CD8-positive, alpha-beta memory T cell (primary cell): Measurements from ENCODE around the gene AP1M2. TPM values are rescaled to one million over a fixed set of nuclear protein-coding genes. Genes with fewer than 3 reads are reported as not detected.
"Not testable (repeated sequence)": the region's sequence is repeated elsewhere in the genome, so short reads cannot be mapped to it uniquely, and the experiment has no call there.

Experiments used
- CTCF ChIA-PET: fragments of 350-600 bp; sonication (Branson Sonifier 250); formaldehyde crosslinking; loops from one replicate; lab custom pipeline; 2021; ENCODE audit warnings: antibody characterized with exemption; lab: Charles Lee
- POLR2A ChIA-PET: fragments of 350-600 bp; sonication (Branson Sonifier 250); formaldehyde crosslinking; loops from one replicate; lab custom pipeline; 2021; ENCODE audit warnings: antibody characterized with exemption; lab: Charles Lee
- DNase-seq, 5 donors: peaks; one replicate each; pipeline versions ENCODE4 v3.0.0 to v3.0.0-alpha.2; 2020 to 2022; ENCODE audit warnings: mixed read lengths in 1 of 5
- H3K27ac ChIP-seq: one replicate; pipeline ENCODE4 v1.7.0; 2013; ENCODE audit warnings: low read depth, mild to moderate bottlenecking, low read length, moderate library complexity
- H3K27me3 ChIP-seq: 2 replicates; pipeline ENCODE4 v1.7.0; 2013; ENCODE audit warnings: low read length, mild to moderate bottlenecking; ENCODE audit not compliant: insufficient read depth, poor library complexity, severe bottlenecking
- H3K36me3 ChIP-seq: 2 replicates; pipeline ENCODE4 v1.7.0; 2013; ENCODE audit warnings: mild to moderate bottlenecking, low read length, moderate library complexity; ENCODE audit not compliant: insufficient read depth
- H3K4me1 ChIP-seq: 2 replicates; pipeline ENCODE4 v1.7.0; 2013; ENCODE audit warnings: mild to moderate bottlenecking, low read length, moderate library complexity; ENCODE audit not compliant: insufficient read depth
- H3K4me3 ChIP-seq: 2 replicates; pipeline ENCODE4 v1.7.0; 2013; ENCODE audit warnings: mild to moderate bottlenecking, low read length
- H3K9me3 ChIP-seq: 2 replicates; pipeline ENCODE4 v1.7.0; 2013; ENCODE audit warnings: mild to moderate bottlenecking, low read length
- H3K27ac Mint-ChIP-seq, 8 donors: one replicate each; pipeline ENCODE4 v1.8.0; 2020 to 2021; ENCODE audit warnings: mixed read lengths in 8 of 8, mild to moderate bottlenecking in 6 of 8, inconsistent platforms in 3 of 8, moderate library complexity in 3 of 8
- H3K27me3 Mint-ChIP-seq, 2 donors: one replicate each; pipeline ENCODE4 v1.8.0; 2020 to 2021; ENCODE audit warnings: mixed read lengths in 2 of 2, mild to moderate bottlenecking in 1 of 2, moderate library complexity in 1 of 2
- H3K36me3 Mint-ChIP-seq, 3 donors: one replicate each; pipeline ENCODE4 v1.8.0; 2020 to 2021; ENCODE audit warnings: mixed read lengths in 3 of 3, inconsistent platforms in 1 of 3, mild to moderate bottlenecking in 1 of 3
- H3K4me1 Mint-ChIP-seq, 3 donors: one replicate each; pipeline ENCODE4 v1.8.0; 2020 to 2021; ENCODE audit warnings: mixed read lengths in 3 of 3, inconsistent platforms in 1 of 3, mild to moderate bottlenecking in 1 of 3
- H3K4me3 Mint-ChIP-seq, 7 donors: one replicate each; pipeline ENCODE4 v1.8.0; 2020 to 2021; ENCODE audit warnings: mixed read lengths in 7 of 7, mild to moderate bottlenecking in 6 of 7, moderate library complexity in 4 of 7, inconsistent platforms in 2 of 7
- H3K9me3 Mint-ChIP-seq, 5 donors: one replicate each; pipeline ENCODE4 v1.8.0; 2020 to 2022; ENCODE audit warnings: mixed read lengths in 5 of 5, mild to moderate bottlenecking in 3 of 5, moderate library complexity in 2 of 5, inconsistent platforms in 1 of 5
- polyA plus RNA-seq: library from polyadenylated mRNA; unstranded; fragments of 300-500 nt; fragmentation: Illumina TruSeq; gene quantifications from one replicate; pipeline ENCODE4 v1.2.3, GENCODE V29; 2021
- total RNA-seq, 2 experiments: library from RNA; stranded (reverse); gene quantifications; one replicate each; pipeline ENCODE4 v1.2.3, GENCODE V29; 2021

The AP1M2 gene
- total and polyA plus RNA-seq, 3 experiments from 2014 or later, result not detected

DNA sequence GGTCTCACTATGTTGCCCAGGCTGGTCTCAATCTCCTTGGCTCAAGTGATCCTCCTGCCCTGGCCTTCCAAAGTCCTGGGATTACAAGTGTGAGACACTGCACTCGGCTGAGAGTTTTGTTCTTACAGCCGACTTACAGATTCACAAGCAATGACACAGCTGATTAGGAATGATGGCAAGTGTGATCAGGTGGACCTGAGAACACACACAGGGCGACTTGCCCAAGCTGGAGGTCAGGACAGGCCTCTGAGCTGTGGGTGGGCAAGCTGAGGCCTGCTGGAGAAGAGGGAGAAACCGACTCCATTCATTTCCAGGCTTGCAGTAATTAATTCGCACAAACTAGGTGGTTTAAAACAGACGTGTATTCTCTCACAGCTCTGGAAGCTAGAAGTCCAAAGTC, 51.5 kb downstream of the AP1M2 start:
- no peaks in the 10 kb centered on the region for H3K27me3 ChIP-seq
- CTCF ChIA-PET, result interaction anchor here (1.0 to 1.9 kb wide), 4 partner anchors 17 to 109 kb away, joined by 3 to 6 read pairs (median 4); partner anchors contain the start of genes CDKN2D and S1PR5

DNA sequence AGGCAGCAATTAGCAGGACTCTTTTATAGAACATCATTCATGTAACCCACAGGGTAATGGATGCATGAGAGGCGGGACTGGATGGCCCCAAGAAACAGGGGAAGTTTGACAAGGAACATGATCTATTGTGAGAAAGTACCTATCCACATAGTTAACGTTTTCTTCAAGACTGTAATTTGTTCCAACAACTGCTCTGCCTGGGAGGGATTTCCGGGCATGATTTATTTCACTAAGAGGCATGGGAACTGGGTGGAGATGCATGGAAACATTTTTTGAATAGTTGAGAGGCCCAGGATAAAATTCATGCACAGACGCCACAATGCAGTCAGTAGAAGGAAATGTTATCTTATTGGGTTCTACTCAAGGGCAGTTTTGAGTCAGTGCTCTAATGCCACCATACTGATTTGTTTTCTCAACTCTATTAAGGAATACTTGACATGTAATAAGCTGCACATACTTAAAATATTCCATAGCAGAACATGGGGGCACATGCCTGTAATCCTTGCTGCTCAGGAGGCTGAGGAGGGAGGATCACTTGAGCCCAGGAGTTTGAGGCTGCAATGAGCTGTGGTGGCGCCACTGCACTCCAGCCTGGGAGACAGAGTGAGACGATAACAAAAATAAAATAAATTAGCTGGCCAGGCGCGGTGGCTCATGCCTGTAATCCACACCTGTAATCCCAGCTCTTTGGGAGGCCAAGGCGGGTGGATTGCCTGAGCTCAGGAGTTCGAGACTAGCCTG, 53.3 kb downstream of the AP1M2 start:
- Mint-ChIP-seq H3K27me3 (peaks cover 4 to 20% of the 10 kb centered on the region in 2 donors), H3K4me3 (no peak overlapping the region), H3K27ac (peak overlapping the region in 1 of 8 donors; percentile 18), H3K4me1 (peaks cover 0 to 3% (median 0%) of the 10 kb centered on the region in 3 donors), H3K9me3 (no peaks in the 10 kb centered on the region), H3K36me3 (no peaks in the 10 kb centered on the region)
- H3K4me1 ChIP-seq, result no peaks in the 10 kb centered on the region
- DNase-seq, result no peak
- H3K9me3 ChIP-seq, result no peaks in the 10 kb centered on the region
- H3K27me3 ChIP-seq, result no peaks in the 10 kb centered on the region
- ChIA-PET CTCF (interaction anchor here (1.2 kb wide), 1 partner anchor 38 kb away, joined by 6 read pairs; no protein-coding TSS in a partner anchor), POLR2A (no interaction called here)
- no peak overlapping the region for H3K27ac ChIP-seq
- no peak overlapping the region for H3K4me3 ChIP-seq
- no peaks in the 10 kb centered on the region for H3K36me3 ChIP-seq

More for the DNA sequence above, 51.5 kb downstream of the AP1M2 start:
- Histone ChIP-seq H3K27ac (no peak overlapping the region), H3K4me1 (no peaks in the 10 kb centered on the region), H3K4me3 (no peak overlapping the region), H3K9me3 (no peaks in the 10 kb centered on the region), H3K36me3 (no peaks in the 10 kb centered on the region)
- Mint-ChIP-seq H3K27ac (no peak overlapping the region), H3K4me3 (no peak overlapping the region), H3K4me1 (peaks cover 0 to 3% (median 0%) of the 10 kb centered on the region in 3 donors), H3K9me3 (no peaks in the 10 kb centered on the region), H3K36me3 (no peaks in the 10 kb centered on the region), H3K27me3 (peaks cover 7 to 26% of the 10 kb centered on the region in 2 donors)
- no peak for DNase-seq
- POLR2A ChIA-PET, result no interaction called here

DNA sequence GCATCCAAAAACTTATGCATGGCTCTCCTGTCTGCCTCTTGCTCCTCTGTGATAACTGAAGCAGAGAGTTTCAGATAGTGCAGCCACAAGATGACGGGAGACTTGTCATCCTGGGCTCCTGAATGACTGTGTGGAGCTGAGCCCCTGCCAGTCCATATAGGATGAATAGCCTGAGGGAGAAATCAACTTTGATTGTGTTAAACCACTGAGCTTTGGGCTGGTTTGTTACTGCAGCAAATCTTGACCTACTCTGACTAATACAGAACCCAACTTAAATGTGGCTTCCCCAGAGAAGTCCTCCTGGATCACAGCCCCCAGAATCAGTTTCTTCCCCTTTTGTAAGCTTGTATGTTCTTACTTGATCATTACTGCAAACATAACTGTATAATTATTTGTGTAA, 54.7 kb downstream of the AP1M2 start:
- no peaks in the 10 kb centered on the region for H3K4me1 ChIP-seq
- H3K27ac ChIP-seq, result no peak overlapping the region
- no peaks in the 10 kb centered on the region for H3K36me3 ChIP-seq
- Mint-ChIP-seq H3K27ac (no peak overlapping the region), H3K4me3 (no peak overlapping the region), H3K36me3 (no peaks in the 10 kb centered on the region), H3K27me3 (peaks cover 4 to 11% of the 10 kb centered on the region in 2 donors), H3K9me3 (no peaks in the 10 kb centered on the region), H3K4me1 (peaks cover 0 to 3% (median 0%) of the 10 kb centered on the region in 3 donors)
- ChIA-PET CTCF (interaction anchor here (0.8 kb wide), 1 partner anchor 22 kb away, joined by 3 read pairs; no protein-coding TSS in a partner anchor), POLR2A (no interaction called here)
- H3K4me3 ChIP-seq, result no peak overlapping the region
- no peaks in the 10 kb centered on the region for H3K9me3 ChIP-seq
- H3K27me3 ChIP-seq, result no peaks in the 10 kb centered on the region
- DNase-seq, result no peak

DNA sequence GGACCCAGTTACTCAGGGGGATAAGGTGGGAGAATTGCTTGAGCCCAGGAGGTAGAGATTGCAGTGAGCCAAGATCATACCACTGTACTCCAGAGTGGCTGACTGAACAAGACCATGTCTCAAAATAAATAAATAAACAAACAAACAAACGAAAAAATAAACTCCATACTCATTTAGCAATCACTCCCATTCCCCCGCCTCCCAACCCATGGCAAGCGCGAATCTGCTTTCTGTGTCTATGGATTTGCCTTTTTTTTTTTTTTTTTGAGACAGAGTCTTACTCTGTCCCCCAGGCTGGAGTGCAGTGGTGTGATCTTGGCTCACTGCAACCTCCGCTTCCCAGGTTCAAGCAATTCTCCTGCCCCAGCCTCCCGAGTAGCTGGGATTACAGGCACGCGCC, 60.2 kb downstream of the AP1M2 start:
- POLR2A ChIA-PET, result interaction anchor here (0.7 kb wide), 1 partner anchor 1387 kb away, joined by 3 read pairs; the partner anchor contains the start of gene ZNF317
- H3K27me3 ChIP-seq, H3K4me1 ChIP-seq, H3K9me3 Mint-ChIP-seq, H3K9me3 ChIP-seq, H3K27ac ChIP-seq, CTCF ChIA-PET, H3K4me3 ChIP-seq, DNase-seq, H3K4me3 Mint-ChIP-seq, H3K27ac Mint-ChIP-seq, H3K27me3 Mint-ChIP-seq, H3K36me3 Mint-ChIP-seq, H3K36me3 ChIP-seq: not testable (repeated sequence)
- H3K4me1 Mint-ChIP-seq, result peaks cover 5 to 16% (median 10%) of the 10 kb centered on the region in 3 donors

DNA sequence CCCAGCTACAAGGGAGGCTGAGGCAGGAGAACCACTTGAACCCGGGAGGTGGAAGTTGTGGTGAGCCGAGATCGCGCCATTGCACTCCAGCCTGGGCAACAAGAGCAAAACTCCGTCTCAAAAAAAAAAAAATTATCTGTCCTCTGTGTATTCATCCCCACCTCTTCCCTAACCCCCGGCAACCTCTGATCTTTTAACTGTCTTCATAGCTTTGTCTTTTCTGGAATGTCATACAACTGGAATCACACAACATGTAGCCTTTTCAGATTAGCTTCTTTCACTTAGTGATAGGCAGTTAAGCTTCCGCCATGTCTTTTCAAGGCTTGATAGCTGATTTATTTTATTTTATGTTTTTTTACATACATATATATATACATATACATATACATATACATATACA, 61.5 kb downstream of the AP1M2 start:
- H3K4me3 Mint-ChIP-seq, result no peak overlapping the region
- H3K4me1 Mint-ChIP-seq, result peaks cover 5 to 18% (median 10%) of the 10 kb centered on the region in 3 donors
- Histone ChIP-seq H3K27ac (no peak overlapping the region), H3K9me3 (no peaks in the 10 kb centered on the region), H3K4me1 (peaks cover 6% of the 10 kb centered on the region), H3K27me3 (no peaks in the 10 kb centered on the region), H3K36me3 (no peaks in the 10 kb centered on the region), H3K4me3 (no peak overlapping the region)
- CTCF ChIA-PET, result interaction anchor here (1.3 kb wide), 1 partner anchor 9 kb away, joined by 3 read pairs; the partner anchor contains the start of gene S1PR5
- POLR2A ChIA-PET, result interaction anchor here (0.7 kb wide), 1 partner anchor 46 kb away, joined by 3 read pairs; no protein-coding TSS in a partner anchor
- DNase-seq, result no peak
- no peaks in the 10 kb centered on the region for H3K9me3 Mint-ChIP-seq
- peaks cover 0 to 2% of the 10 kb centered on the region in 2 donors for H3K27me3 Mint-ChIP-seq
- H3K36me3 Mint-ChIP-seq, result no peaks in the 10 kb centered on the region
- H3K27ac Mint-ChIP-seq, result no peak overlapping the region

DNA sequence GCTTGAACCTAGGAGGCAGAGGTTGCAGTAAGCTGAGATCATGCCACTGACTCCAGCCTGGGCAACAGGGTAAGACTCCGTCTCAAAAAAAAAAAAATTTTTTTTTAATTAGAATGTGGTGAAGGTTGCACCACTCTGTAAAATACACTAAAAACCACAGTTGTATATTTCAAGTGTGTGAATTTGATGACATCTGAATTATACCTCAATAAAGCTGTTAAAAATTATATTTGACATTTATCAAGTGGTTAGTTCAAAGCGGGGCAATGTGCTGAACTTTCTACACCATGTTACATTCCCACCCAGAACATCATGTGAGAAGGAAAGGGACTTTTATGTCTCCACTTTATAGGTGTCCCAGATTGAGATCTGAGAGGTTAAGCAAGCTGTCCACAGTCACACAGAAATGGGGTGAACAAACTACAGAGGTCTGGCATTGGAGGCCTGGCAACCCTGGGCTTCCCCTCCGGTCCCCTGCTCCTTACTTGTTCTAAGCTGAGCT, 63.9 kb downstream of the AP1M2 start:
- DNase-seq, result peak in 2 of 5 donors; percentile 46 to 64
- no peak overlapping the region for H3K27ac ChIP-seq
- Mint-ChIP-seq H3K4me3 (peak overlapping the region in 6 of 7 donors; percentile 43 to 57 (median 50)), H3K4me1 (peaks cover 23 to 37% (median 29%) of the 10 kb centered on the region in 3 donors), H3K27me3 (peaks cover 11 to 16% of the 10 kb centered on the region in 2 donors), H3K9me3 (no peaks in the 10 kb centered on the region), H3K27ac (peak overlapping the region; percentile 68 to 94 (median 90)), H3K36me3 (no peaks in the 10 kb centered on the region)
- H3K27me3 ChIP-seq, result peaks cover 8% of the 10 kb centered on the region
- POLR2A ChIA-PET, result interaction anchor here (0.6 to 0.7 kb wide), 3 partner anchors 562 to 1434 kb away, joined by 4 to 9 read pairs (median 7); no protein-coding TSS in a partner anchor
- no peak overlapping the region for H3K4me3 ChIP-seq
- no peaks in the 10 kb centered on the region for H3K36me3 ChIP-seq
- CTCF ChIA-PET, result interaction anchor here (0.6 to 2.3 kb wide), 7 partner anchors 11 to 121 kb away, joined by 3 to 7 read pairs (median 3); no protein-coding TSS in a partner anchor
- H3K4me1 ChIP-seq, result peaks cover 24% of the 10 kb centered on the region
- no peaks in the 10 kb centered on the region for H3K9me3 ChIP-seq
